Activated CD4-positive, CD25-positive, alpha-beta regulatory T cell (primary cell): Measurements from ENCODE around the gene SUN1.

Experiments
- DNase-seq, 4 experiments: peaks; one replicate each; lab custom pipeline; 2025; lab: John Stamatoyannopoulos, UW

The SUN1 gene

GRCh38 chr7:877312-878232 lies 45.3 kb downstream of the SUN1 start:
- no peak for DNase-seq

- no peak for DNase-seq
Measured at GRCh38 chr7:879093-879492, 46.8 kb downstream of the SUN1 start.

GRCh38 chr7:879706-880105 lies 47.4 kb downstream of the SUN1 start:
- no peak for DNase-seq

- no peak for DNase-seq
Measured at GRCh38 chr7:880450-880849, 48.2 kb downstream of the SUN1 start.

GRCh38 chr7:881441-882234 lies 49.4 kb downstream of the SUN1 start:
- no peak for DNase-seq

- no peak for DNase-seq
Measured at GRCh38 chr7:882336-883035, 50.2 kb downstream of the SUN1 start.

GRCh38 chr7:883055-884021 lies 51.1 kb downstream of the SUN1 start:
- DNase-seq, result no peak

- DNase-seq, result no peak
Measured at GRCh38 chr7:884191-885003, 52.1 kb downstream of the SUN1 start.

GRCh38 chr7:885261-885892 lies 53.1 kb downstream of the SUN1 start:
- no peak for DNase-seq

GRCh38 chr7:885893-886625 lies 53.8 kb downstream of the SUN1 start:
- DNase-seq, result no peak

GRCh38 chr7:886626-887487 lies 54.6 kb downstream of the SUN1 start:
- DNase-seq, result no peak

- no peak for DNase-seq
Measured at GRCh38 chr7:887488-887820, 55.2 kb downstream of the SUN1 start.

GRCh38 chr7:888081-889024 lies 56.1 kb downstream of the SUN1 start:
- DNase-seq, result no peak

- DNase-seq, result no peak
Measured at GRCh38 chr7:889025-889390, 56.7 kb downstream of the SUN1 start.

GRCh38 chr7:889391-889790 lies 57.1 kb downstream of the SUN1 start:
- no peak for DNase-seq

GRCh38 chr7:890868-891267 lies 58.6 kb downstream of the SUN1 start:
- no peak for DNase-seq

GRCh38 chr7:891291-891690 lies 59.0 kb downstream of the SUN1 start:
- no peak for DNase-seq
